Measurements from ENCODE around the gene PRIMA1. TPM values are rescaled to one million over a fixed set of nuclear protein-coding genes. Genes with fewer than 3 reads are reported as not detected.
A peak's percentile ranks its signal among the peaks of the same experiment; 100 is the strongest.

PRIMA1 gene
- total RNA-seq, 1 experiment from 2014 or later = 4.9 TPM

DNA sequence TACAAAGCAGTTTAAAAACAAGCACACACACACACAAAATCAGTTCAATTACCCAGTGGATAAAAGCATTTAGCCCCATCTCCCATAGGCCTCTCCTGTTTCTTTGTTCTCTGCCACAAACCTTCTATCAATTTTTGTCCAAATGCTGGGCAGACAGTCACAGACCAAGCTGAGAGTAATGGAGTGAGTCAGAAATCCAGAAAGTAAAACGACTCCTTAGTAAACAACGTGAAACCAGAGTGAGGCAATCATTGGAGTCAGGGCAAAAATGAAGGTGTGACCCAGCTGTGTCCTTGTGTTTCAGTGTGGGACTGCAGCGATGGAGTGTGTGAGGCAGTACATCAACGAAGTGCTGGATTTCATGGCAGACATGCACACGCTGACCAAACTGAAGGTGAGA, 102.0 kb downstream of the PRIMA1 start:
- TF ChIP-seq, protein P1, sequence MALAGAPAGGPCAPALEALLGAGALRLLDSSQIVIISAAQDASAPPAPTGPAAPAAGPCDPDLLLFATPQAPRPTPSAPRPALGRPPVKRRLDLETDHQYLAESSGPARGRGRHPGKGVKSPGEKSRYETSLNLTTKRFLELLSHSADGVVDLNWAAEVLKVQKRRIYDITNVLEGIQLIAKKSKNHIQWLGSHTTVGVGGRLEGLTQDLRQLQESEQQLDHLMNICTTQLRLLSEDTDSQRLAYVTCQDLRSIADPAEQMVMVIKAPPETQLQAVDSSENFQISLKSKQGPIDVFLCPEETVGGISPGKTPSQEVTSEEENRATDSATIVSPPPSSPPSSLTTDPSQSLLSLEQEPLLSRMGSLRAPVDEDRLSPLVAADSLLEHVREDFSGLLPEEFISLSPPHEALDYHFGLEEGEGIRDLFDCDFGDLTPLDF (CRISPR knock-in tag; IDR thresholded peaks at IDR 0.05) = no peak
- no peak for TF ChIP-seq ZNF263 (CRISPR knock-in tag; IDR thresholded peaks at IDR 0.05; ENCODE audit: low read depth)
- TF ChIP-seq CBFB (CRISPR knock-in tag; IDR thresholded peaks at IDR 0.05; ENCODE audit: low read depth) = no peak
- TF ChIP-seq, protein P2, sequence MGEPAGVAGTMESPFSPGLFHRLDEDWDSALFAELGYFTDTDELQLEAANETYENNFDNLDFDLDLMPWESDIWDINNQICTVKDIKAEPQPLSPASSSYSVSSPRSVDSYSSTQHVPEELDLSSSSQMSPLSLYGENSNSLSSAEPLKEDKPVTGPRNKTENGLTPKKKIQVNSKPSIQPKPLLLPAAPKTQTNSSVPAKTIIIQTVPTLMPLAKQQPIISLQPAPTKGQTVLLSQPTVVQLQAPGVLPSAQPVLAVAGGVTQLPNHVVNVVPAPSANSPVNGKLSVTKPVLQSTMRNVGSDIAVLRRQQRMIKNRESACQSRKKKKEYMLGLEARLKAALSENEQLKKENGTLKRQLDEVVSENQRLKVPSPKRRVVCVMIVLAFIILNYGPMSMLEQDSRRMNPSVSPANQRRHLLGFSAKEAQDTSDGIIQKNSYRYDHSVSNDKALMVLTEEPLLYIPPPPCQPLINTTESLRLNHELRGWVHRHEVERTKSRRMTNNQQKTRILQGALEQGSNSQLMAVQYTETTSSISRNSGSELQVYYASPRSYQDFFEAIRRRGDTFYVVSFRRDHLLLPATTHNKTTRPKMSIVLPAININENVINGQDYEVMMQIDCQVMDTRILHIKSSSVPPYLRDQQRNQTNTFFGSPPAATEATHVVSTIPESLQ (CRISPR knock-in tag; IDR thresholded peaks at IDR 0.05) = no peak
- TF ChIP-seq EMX1 (CRISPR knock-in tag; IDR thresholded peaks at IDR 0.05) = no peak
- no peak for TF ChIP-seq JUN (CRISPR knock-in tag; IDR thresholded peaks at IDR 0.05)
- TF ChIP-seq ZNF232 (CRISPR knock-in tag; IDR thresholded peaks at IDR 0.05) = no peak
- no peak for TF ChIP-seq TEAD1 (CRISPR knock-in tag; IDR thresholded peaks at IDR 0.05)
- no peak for TF ChIP-seq IRF2 (CRISPR knock-in tag; IDR thresholded peaks at IDR 0.05; ENCODE audit: borderline replicate concordance, low read depth)
- TF ChIP-seq, protein P3, sequence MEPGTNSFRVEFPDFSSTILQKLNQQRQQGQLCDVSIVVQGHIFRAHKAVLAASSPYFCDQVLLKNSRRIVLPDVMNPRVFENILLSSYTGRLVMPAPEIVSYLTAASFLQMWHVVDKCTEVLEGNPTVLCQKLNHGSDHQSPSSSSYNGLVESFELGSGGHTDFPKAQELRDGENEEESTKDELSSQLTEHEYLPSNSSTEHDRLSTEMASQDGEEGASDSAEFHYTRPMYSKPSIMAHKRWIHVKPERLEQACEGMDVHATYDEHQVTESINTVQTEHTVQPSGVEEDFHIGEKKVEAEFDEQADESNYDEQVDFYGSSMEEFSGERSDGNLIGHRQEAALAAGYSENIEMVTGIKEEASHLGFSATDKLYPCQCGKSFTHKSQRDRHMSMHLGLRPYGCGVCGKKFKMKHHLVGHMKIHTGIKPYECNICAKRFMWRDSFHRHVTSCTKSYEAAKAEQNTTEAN (CRISPR knock-in tag; IDR thresholded peaks at IDR 0.05) = no peak
- peaks cover 64% of the 10 kb centered on the region for H3K4me1 Mint-ChIP-seq
- CTCF ChIA-PET = interaction anchor here (2.7 to 4.5 kb wide), 2 partner anchors 31 to 217 kb away, joined by 12 to 52 read pairs; no protein-coding TSS in a partner anchor
- H3K4me3 Mint-ChIP-seq = no peak overlapping the region
- no peaks in the 10 kb centered on the region for H3K36me3 Mint-ChIP-seq
- no peaks in the 10 kb centered on the region for H3K9me3 Mint-ChIP-seq
- H3K27me3 Mint-ChIP-seq (ENCODE audit: low read depth) = 0 out of 2 replicates have a peak, but pooled peaks cover 2% of the 10 kb centered on the region
- H3K27ac Mint-ChIP-seq = peak overlapping the region; percentile 7
- ATAC-seq = no peak
- POLR2A ChIA-PET = no interaction called here
- no peak for DNase-seq (ENCODE audit: low spot score)

DNA sequence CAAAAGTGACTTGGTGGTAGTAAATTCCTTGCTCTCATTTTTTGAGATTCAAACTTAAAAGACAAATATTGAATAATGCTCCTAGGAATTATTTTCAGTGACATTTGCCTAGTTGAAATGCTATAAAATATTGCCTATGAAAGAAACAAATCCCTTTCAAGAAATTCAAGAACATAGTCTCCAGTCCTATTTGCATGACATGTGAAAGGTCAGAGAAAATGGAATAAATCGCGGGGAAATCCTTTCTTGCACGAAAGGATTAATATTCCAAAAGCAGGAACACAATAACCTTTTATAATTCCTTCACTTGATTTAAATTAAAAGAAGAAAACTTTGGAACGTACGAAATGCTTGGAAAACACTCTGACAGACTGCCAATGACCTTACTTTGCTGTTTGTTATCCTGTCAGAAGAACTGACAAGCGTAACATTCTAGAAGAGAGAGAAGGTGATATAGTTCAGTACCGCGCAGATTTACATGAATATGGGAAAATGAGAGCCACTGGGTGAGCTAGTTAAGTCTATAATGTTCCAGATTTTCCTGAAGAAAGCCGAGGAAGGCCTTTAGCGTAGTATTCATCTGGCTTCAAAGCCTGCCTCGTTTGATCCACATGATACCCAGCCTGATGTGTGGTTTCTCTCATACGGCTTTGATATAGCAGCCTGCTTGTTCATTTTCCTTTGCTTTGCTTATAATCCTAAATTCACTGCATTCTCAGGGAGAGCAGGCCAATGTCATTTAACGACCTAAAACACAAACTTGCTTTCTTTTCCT, 103.0 kb downstream of the PRIMA1 start:
- ATAC-seq (no peak), DNase-seq (ENCODE audit: low spot score) (no peak)
- Mint-ChIP-seq H3K4me1 (peaks cover 57% of the 10 kb centered on the region), H3K36me3 (no peaks in the 10 kb centered on the region), H3K27me3 (ENCODE audit: low read depth) (0 out of 2 replicates have a peak, but pooled peaks cover 2% of the 10 kb centered on the region), H3K9me3 (no peaks in the 10 kb centered on the region), H3K4me3 (no peak overlapping the region), H3K27ac (no peak overlapping the region)
- ChIA-PET CTCF (interaction anchor here (0.7 kb wide), 1 partner anchor 30 kb away, joined by 3 read pairs; no protein-coding TSS in a partner anchor), POLR2A (no interaction called here)
- TF ChIP-seq NFYB (CRISPR knock-in tag; conservative IDR thresholded peaks at IDR 0.05; ENCODE audit: low read depth) (no peak), ESRRA (CRISPR knock-in tag; IDR thresholded peaks at IDR 0.05; ENCODE audit: borderline replicate concordance) (no peak), TCF7 (CRISPR knock-in tag; IDR thresholded peaks at IDR 0.05; ENCODE audit: low read depth) (no peak)
- TF ChIP-seq, protein P4, sequence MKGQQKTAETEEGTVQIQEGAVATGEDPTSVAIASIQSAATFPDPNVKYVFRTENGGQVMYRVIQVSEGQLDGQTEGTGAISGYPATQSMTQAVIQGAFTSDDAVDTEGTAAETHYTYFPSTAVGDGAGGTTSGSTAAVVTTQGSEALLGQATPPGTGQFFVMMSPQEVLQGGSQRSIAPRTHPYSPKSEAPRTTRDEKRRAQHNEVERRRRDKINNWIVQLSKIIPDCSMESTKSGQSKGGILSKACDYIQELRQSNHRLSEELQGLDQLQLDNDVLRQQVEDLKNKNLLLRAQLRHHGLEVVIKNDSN (CRISPR knock-in tag; IDR thresholded peaks at IDR 0.05) = no peak

DNA sequence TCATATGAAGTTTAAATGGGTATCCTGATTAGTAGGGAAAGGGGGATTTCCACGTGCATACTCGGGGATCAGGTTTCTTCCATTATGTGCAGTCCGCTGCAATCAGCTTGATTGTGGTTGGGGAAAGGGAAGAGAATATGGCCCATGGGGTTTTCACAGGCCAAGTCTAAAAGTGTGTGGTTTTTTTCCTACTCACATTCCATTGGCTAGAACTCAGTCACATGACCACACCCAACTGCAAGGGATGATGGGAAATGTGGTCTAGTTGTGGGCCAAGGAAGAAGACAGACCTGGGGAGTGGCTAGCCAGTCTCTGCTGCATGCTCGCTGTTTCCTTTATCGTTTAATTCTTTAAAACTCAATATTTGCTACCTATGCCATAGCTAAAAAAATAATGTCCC, 105.1 kb downstream of the PRIMA1 start:
- H3K27me3 Mint-ChIP-seq (ENCODE audit: low read depth) = 0 out of 2 replicates have a peak, but pooled peaks cover 2% of the 10 kb centered on the region
- TF ChIP-seq, protein P5, sequence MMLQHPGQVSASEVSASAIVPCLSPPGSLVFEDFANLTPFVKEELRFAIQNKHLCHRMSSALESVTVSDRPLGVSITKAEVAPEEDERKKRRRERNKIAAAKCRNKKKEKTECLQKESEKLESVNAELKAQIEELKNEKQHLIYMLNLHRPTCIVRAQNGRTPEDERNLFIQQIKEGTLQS (CRISPR knock-in tag; conservative IDR thresholded peaks at IDR 0.05) = no peak
- TF ChIP-seq, protein P3 (CRISPR knock-in tag; IDR thresholded peaks at IDR 0.05) = no peak
- TF ChIP-seq, protein P4 (CRISPR knock-in tag; IDR thresholded peaks at IDR 0.05) = peak; percentile 93
- TF ChIP-seq SP1 (CRISPR knock-in tag; conservative IDR thresholded peaks at IDR 0.05) = no peak
- no peak for TF ChIP-seq ZNF416 (CRISPR knock-in tag; IDR thresholded peaks at IDR 0.05)
- TF ChIP-seq ESRRA (CRISPR knock-in tag; IDR thresholded peaks at IDR 0.05; ENCODE audit: borderline replicate concordance) = no peak
- no peak for TF ChIP-seq MXD4 (CRISPR knock-in tag; IDR thresholded peaks at IDR 0.05; ENCODE audit: borderline replicate concordance)
- TF ChIP-seq NR1H2 (CRISPR knock-in tag; IDR thresholded peaks at IDR 0.05) = no peak
- TF ChIP-seq ZNF671 (CRISPR knock-in tag; IDR thresholded peaks at IDR 0.05) = no peak

More for the DNA sequence above, 105.1 kb downstream of the PRIMA1 start:
- H3K9me3 Mint-ChIP-seq = no peaks in the 10 kb centered on the region
- CTCF ChIA-PET = interaction anchor here (0.6 to 1.5 kb wide), 2 partner anchors 28 to 220 kb away, joined by 3 to 5 read pairs; no protein-coding TSS in a partner anchor
- POLR2A ChIA-PET = no interaction called here
- H3K4me1 Mint-ChIP-seq = peaks cover 48% of the 10 kb centered on the region
- no peak overlapping the region for H3K4me3 Mint-ChIP-seq
- ATAC-seq (peak; percentile 79), DNase-seq (ENCODE audit: low spot score) (peak; percentile 43)
- no peak overlapping the region for H3K27ac Mint-ChIP-seq
- H3K36me3 Mint-ChIP-seq = no peaks in the 10 kb centered on the region
